ACC112 (cell line): ENCODE data around the gene TSHZ2.

ENCODE experiments used
- H2AFZ ChIP-seq: fragments of 200-600 bp; sonication (generic); one replicate; pipeline ENCODE4 v1.6.0; 2017; ENCODE audit warnings: antibody characterized with exemption, low read length; ENCODE audit not compliant: unreplicated experiment
- H3K27ac ChIP-seq: fragments of 200-600 bp; sonication (generic); 2 replicates; pipeline ENCODE4 v1.5.1; 2014; ENCODE audit warnings: low read depth, mild to moderate bottlenecking, antibody characterized with exemption, low read length, moderate library complexity
- H3K27me3 ChIP-seq: fragments of 200-600 bp; sonication (generic); 2 replicates; pipeline ENCODE4 v1.6.1; 2014; ENCODE audit warnings: mild to moderate bottlenecking, antibody characterized with exemption, low read length, moderate library complexity, mixed read lengths; ENCODE audit not compliant: insufficient read depth
- H3K36me3 ChIP-seq: fragments of 200-600 bp; sonication (generic); 2 replicates; pipeline ENCODE4 v1.6.1; 2016; ENCODE audit warnings: mild to moderate bottlenecking, antibody characterized with exemption, low read length, moderate library complexity, mixed read lengths; ENCODE audit not compliant: insufficient read depth
- H3K4me1 ChIP-seq: fragments of 200-600 bp; sonication (generic); one replicate; pipeline ENCODE4 v1.6.1; 2016; ENCODE audit warnings: low read length, mixed read lengths; ENCODE audit not compliant: insufficient read depth, unreplicated experiment, control insufficient read depth
- H3K4me3 ChIP-seq: fragments of 200-600 bp; sonication (generic); 2 replicates; pipeline ENCODE4 v1.5.1; 2014; ENCODE audit warnings: mild to moderate bottlenecking, low read depth, low read length
- H3K79me2 ChIP-seq: fragments of 200-600 bp; sonication (generic); one replicate; pipeline ENCODE4 v1.6.0; 2016; ENCODE audit warnings: low read length; ENCODE audit not compliant: control insufficient read depth, unreplicated experiment, insufficient read depth

Gene TSHZ2

GRCh38 chr20:53133125-53133524 lies 161.0 kb downstream of the TSHZ2 start:
- no peaks in the 10 kb centered on the region for H3K27me3 ChIP-seq
- no peak overlapping the region for H2AFZ ChIP-seq

GRCh38 chr20:53133628-53134027 lies 161.5 kb downstream of the TSHZ2 start:
- Histone ChIP-seq H3K36me3 (no peaks in the 10 kb centered on the region), H3K4me1 (no peaks in the 10 kb centered on the region), H3K27me3 (no peaks in the 10 kb centered on the region), H2AFZ (no peak overlapping the region), H3K79me2 (no peaks in the 10 kb centered on the region), H3K27ac (no peak overlapping the region), H3K4me3 (no peak overlapping the region)

More at GRCh38 chr20:53133125-53133524, 161.0 kb downstream of the TSHZ2 start:
- no peak overlapping the region for H3K27ac ChIP-seq
- no peaks in the 10 kb centered on the region for H3K79me2 ChIP-seq
- no peaks in the 10 kb centered on the region for H3K36me3 ChIP-seq
- H3K4me1 ChIP-seq = no peaks in the 10 kb centered on the region
- H3K4me3 ChIP-seq = no peak overlapping the region

- no peaks in the 10 kb centered on the region for H3K27me3 ChIP-seq
- H3K4me3 ChIP-seq = no peak overlapping the region
- no peak overlapping the region for H3K27ac ChIP-seq
- no peak overlapping the region for H2AFZ ChIP-seq
- H3K79me2 ChIP-seq = no peaks in the 10 kb centered on the region
- H3K36me3 ChIP-seq = no peaks in the 10 kb centered on the region
- no peaks in the 10 kb centered on the region for H3K4me1 ChIP-seq
Measured at GRCh38 chr20:53136473-53136872, 164.3 kb downstream of the TSHZ2 start.

GRCh38 chr20:53138454-53139262 lies 166.5 kb downstream of the TSHZ2 start:
- no peak overlapping the region for H3K27ac ChIP-seq
- no peaks in the 10 kb centered on the region for H3K27me3 ChIP-seq
- H3K79me2 ChIP-seq = no peaks in the 10 kb centered on the region
- H3K36me3 ChIP-seq = no peaks in the 10 kb centered on the region
- H3K4me1 ChIP-seq = no peaks in the 10 kb centered on the region
- no peak overlapping the region for H3K4me3 ChIP-seq
- no peak overlapping the region for H2AFZ ChIP-seq

- Histone ChIP-seq H3K4me1 (no peaks in the 10 kb centered on the region), H2AFZ (no peak overlapping the region)
Measured at GRCh38 chr20:53141201-53142050, 169.3 kb downstream of the TSHZ2 start.

GRCh38 chr20:53142225-53143127 lies 170.3 kb downstream of the TSHZ2 start:
- Histone ChIP-seq H2AFZ (no peak overlapping the region), H3K27me3 (no peaks in the 10 kb centered on the region), H3K36me3 (no peaks in the 10 kb centered on the region), H3K4me1 (no peaks in the 10 kb centered on the region), H3K27ac (no peak overlapping the region), H3K79me2 (no peaks in the 10 kb centered on the region), H3K4me3 (no peak overlapping the region)

More at GRCh38 chr20:53141201-53142050, 169.3 kb downstream of the TSHZ2 start:
- no peak overlapping the region for H3K27ac ChIP-seq
- no peaks in the 10 kb centered on the region for H3K79me2 ChIP-seq
- H3K4me3 ChIP-seq = no peak overlapping the region
- no peaks in the 10 kb centered on the region for H3K36me3 ChIP-seq
- no peaks in the 10 kb centered on the region for H3K27me3 ChIP-seq

GRCh38 chr20:53146201-53146891 lies 174.2 kb downstream of the TSHZ2 start:
- H3K27me3 ChIP-seq = no peaks in the 10 kb centered on the region
- H3K36me3 ChIP-seq = no peaks in the 10 kb centered on the region
- no peaks in the 10 kb centered on the region for H3K4me1 ChIP-seq
- H3K4me3 ChIP-seq = no peak overlapping the region
- no peak overlapping the region for H2AFZ ChIP-seq
- no peaks in the 10 kb centered on the region for H3K79me2 ChIP-seq
- no peak overlapping the region for H3K27ac ChIP-seq

GRCh38 chr20:53148771-53149147 lies 176.6 kb downstream of the TSHZ2 start:
- no peaks in the 10 kb centered on the region for H3K79me2 ChIP-seq
- no peak overlapping the region for H2AFZ ChIP-seq
- no peak overlapping the region for H3K4me3 ChIP-seq

GRCh38 chr20:53149148-53149889 lies 177.2 kb downstream of the TSHZ2 start:
- no peaks in the 10 kb centered on the region for H3K4me1 ChIP-seq
- H3K4me3 ChIP-seq = no peak overlapping the region
- no peak overlapping the region for H3K27ac ChIP-seq
- no peaks in the 10 kb centered on the region for H3K36me3 ChIP-seq
- H3K27me3 ChIP-seq = no peaks in the 10 kb centered on the region
- H3K79me2 ChIP-seq = no peaks in the 10 kb centered on the region
- H2AFZ ChIP-seq = no peak overlapping the region

More at GRCh38 chr20:53148771-53149147, 176.6 kb downstream of the TSHZ2 start:
- H3K27me3 ChIP-seq = no peaks in the 10 kb centered on the region
- H3K4me1 ChIP-seq = no peaks in the 10 kb centered on the region
- H3K36me3 ChIP-seq = no peaks in the 10 kb centered on the region
- H3K27ac ChIP-seq = no peak overlapping the region
